DOHH2 (cell line): ENCODE results near the gene PROK2.

ENCODE experiments used
- H3F3A ChIP-seq: fragments of 200-600 bp; sonication (generic), shearing (Covaris generic); 2 replicates; pipeline ENCODE4 v1.6.0; 2016; ENCODE audit warnings: antibody characterized with exemption, mild to moderate bottlenecking; ENCODE audit not compliant: control insufficient read depth, insufficient read depth
- H3K27ac ChIP-seq: fragments of 200-600 bp; sonication (generic); 2 replicates; pipeline ENCODE4 v1.5.1; 2014; ENCODE audit warnings: low read depth, mild to moderate bottlenecking, low read length, moderate library complexity
- H3K27me3 ChIP-seq: fragments of 200-600 bp; sonication (generic); 2 replicates; pipeline ENCODE4 v1.6.1; 2014; ENCODE audit warnings: mild to moderate bottlenecking, low read length, mixed read lengths; ENCODE audit not compliant: control insufficient read depth
- H3K36me3 ChIP-seq: fragments of 200-600 bp; sonication (generic); 2 replicates; pipeline ENCODE4 v1.6.1; 2014; ENCODE audit warnings: mild to moderate bottlenecking, low read length, moderate library complexity, mixed read lengths; ENCODE audit not compliant: control insufficient read depth
- H3K4me1 ChIP-seq: fragments of 200-600 bp; sonication (generic); 2 replicates; pipeline ENCODE4 v1.6.1; 2014; ENCODE audit warnings: mild to moderate bottlenecking, low read length, mixed read lengths; ENCODE audit not compliant: control insufficient read depth
- H3K4me2 ChIP-seq: fragments of 200-600 bp; sonication (generic); 2 replicates; pipeline ENCODE4 v1.6.0; 2014; ENCODE audit warnings: mild to moderate bottlenecking, low read length, moderate library complexity
- H3K4me3 ChIP-seq: fragments of 200-600 bp; sonication (generic); 2 replicates; pipeline ENCODE4 v1.5.1; 2014; ENCODE audit warnings: mild to moderate bottlenecking, low read length, mixed read lengths
- H3K79me2 ChIP-seq: fragments of 200-600 bp; sonication (generic); 2 replicates; pipeline ENCODE4 v1.6.1; 2014; ENCODE audit warnings: mild to moderate bottlenecking, low read length, mixed read lengths; ENCODE audit not compliant: control insufficient read depth
- H3K9me2 ChIP-seq: fragments of 200-600 bp; sonication (generic); replicated peaks from 2 replicates; pipeline ENCODE4 v1.6.1; 2014; ENCODE audit warnings: mild to moderate bottlenecking, low read length, mixed read lengths; ENCODE audit not compliant: control insufficient read depth
- H3K9me3 ChIP-seq: fragments of 200-600 bp; sonication (generic); 2 replicates; pipeline ENCODE4 v1.6.1; 2014; ENCODE audit warnings: antibody characterized with exemption, low read length, mixed read lengths; ENCODE audit not compliant: control insufficient read depth, insufficient read depth
- H4K20me1 ChIP-seq: fragments of 200-600 bp; sonication (generic); 2 replicates; pipeline ENCODE4 v1.6.0; 2014; ENCODE audit warnings: low read depth, mild to moderate bottlenecking, antibody characterized with exemption, low read length, moderate library complexity; ENCODE audit not compliant: control insufficient read depth, insufficient read depth
- EZH2phosphoT487 ChIP-seq: fragments of 200-600 bp; sonication (generic); IDR thresholded peaks from 2 replicates; pipeline ENCODE4 v1.6.1; 2017; ENCODE audit warnings: borderline replicate concordance, mild to moderate bottlenecking, antibody characterized with exemption, low read length, moderate library complexity, mixed read lengths
- TF ChIP-seq, protein P1 (sequence below): fragments of 200-600 bp; sonication (generic); IDR thresholded peaks from one replicate; pipeline ENCODE4 v1.5.1; 2014; ENCODE audit warnings: antibody characterized with exemption, mild to moderate bottlenecking, low read depth, low read length; ENCODE audit not compliant: poor library complexity, severe bottlenecking

The PROK2 gene

DNA sequence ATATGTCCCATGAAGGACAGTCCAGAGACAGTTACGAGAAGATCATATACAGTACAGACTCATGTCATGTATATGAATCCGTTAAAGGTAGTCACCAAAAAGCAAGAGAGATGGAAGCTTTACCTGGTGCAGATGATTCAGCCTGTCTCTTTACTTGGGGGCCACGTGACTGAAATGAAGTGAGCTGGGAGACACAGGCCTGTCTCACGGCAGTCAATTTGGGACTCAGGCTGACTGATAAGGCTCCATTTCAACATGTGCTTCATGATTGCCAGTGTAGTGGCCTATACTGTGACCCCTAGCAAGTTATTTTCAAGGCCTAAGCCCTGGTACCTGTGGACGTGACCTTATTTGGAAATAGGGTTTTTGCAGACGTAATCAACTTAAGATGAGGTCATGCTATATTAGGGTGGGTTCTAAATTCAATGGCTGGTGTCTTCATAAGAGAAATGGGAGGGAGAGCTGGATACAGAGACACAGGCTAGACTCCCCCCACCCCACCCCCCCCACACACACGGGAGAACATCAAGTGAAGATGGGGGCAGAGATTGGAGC is 3.0 kb upstream of the PROK2 start:
- no peaks in the 10 kb centered on the region for H3K79me2 ChIP-seq
- TF ChIP-seq EZH2phosphoT487, result no peak
- TF ChIP-seq, protein P1, sequence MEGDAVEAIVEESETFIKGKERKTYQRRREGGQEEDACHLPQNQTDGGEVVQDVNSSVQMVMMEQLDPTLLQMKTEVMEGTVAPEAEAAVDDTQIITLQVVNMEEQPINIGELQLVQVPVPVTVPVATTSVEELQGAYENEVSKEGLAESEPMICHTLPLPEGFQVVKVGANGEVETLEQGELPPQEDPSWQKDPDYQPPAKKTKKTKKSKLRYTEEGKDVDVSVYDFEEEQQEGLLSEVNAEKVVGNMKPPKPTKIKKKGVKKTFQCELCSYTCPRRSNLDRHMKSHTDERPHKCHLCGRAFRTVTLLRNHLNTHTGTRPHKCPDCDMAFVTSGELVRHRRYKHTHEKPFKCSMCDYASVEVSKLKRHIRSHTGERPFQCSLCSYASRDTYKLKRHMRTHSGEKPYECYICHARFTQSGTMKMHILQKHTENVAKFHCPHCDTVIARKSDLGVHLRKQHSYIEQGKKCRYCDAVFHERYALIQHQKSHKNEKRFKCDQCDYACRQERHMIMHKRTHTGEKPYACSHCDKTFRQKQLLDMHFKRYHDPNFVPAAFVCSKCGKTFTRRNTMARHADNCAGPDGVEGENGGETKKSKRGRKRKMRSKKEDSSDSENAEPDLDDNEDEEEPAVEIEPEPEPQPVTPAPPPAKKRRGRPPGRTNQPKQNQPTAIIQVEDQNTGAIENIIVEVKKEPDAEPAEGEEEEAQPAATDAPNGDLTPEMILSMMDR, result no peak
- H3K9me3 ChIP-seq, result no peaks in the 10 kb centered on the region
- no peaks in the 10 kb centered on the region for H3K4me1 ChIP-seq
- no peak overlapping the region for H3K4me2 ChIP-seq
- no peaks in the 10 kb centered on the region for H3F3A ChIP-seq
- no peaks in the 10 kb centered on the region for H4K20me1 ChIP-seq
- no peaks in the 10 kb centered on the region for H3K9me2 ChIP-seq
- H3K27me3 ChIP-seq, result peaks cover 25% of the 10 kb centered on the region
- no peaks in the 10 kb centered on the region for H3K36me3 ChIP-seq
- H3K4me3 ChIP-seq, result no peak overlapping the region
- no peak overlapping the region for H3K27ac ChIP-seq

DNA sequence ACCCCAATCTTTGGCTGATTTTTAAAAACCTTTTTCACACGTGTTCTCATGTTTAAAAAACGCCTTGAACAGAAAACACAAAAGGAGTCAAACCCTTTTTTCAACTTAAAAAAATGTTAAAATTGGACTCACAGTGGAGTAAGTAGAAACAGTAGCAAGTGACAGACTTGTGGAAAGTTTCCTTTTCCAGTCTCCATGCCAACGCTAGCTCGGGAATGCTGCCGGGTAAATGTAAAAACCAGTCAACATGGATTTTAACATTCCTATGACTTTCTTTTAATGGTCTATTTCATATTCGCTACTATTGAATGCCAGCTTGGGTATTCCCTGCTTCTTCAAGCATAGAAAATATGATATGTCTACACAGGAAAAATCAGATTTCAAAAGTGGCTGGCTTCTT is 1.6 kb upstream of the PROK2 start:
- Histone ChIP-seq H3K9me2 (no peaks in the 10 kb centered on the region), H3K27ac (no peak overlapping the region), H3K4me2 (no peak overlapping the region), H3F3A (no peaks in the 10 kb centered on the region), H3K4me1 (no peaks in the 10 kb centered on the region), H3K4me3 (no peak overlapping the region), H3K9me3 (no peaks in the 10 kb centered on the region), H4K20me1 (no peaks in the 10 kb centered on the region), H3K36me3 (no peaks in the 10 kb centered on the region), H3K79me2 (no peaks in the 10 kb centered on the region), H3K27me3 (peaks cover 34% of the 10 kb centered on the region)
- TF ChIP-seq, protein P1, result no peak
- TF ChIP-seq EZH2phosphoT487, result no peak

DNA sequence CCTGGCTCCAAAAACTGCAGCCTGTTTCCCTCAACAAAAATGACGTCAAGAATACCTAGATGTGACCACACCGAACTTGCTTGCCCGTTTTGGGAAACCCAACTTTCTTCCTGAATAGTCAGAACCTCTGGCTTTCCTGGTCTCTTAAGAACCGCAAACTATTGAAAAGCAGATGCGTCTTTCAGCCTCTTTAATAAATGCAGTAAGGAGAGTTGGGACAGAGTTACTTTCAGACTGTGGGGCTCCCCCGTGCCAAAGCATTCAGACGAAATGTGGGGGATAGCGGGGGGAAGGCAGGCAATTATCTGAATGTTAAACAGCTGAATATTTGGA is 1.2 kb upstream of the PROK2 start:
- Histone ChIP-seq H3K4me3 (no peak overlapping the region), H3F3A (no peaks in the 10 kb centered on the region)

DNA sequence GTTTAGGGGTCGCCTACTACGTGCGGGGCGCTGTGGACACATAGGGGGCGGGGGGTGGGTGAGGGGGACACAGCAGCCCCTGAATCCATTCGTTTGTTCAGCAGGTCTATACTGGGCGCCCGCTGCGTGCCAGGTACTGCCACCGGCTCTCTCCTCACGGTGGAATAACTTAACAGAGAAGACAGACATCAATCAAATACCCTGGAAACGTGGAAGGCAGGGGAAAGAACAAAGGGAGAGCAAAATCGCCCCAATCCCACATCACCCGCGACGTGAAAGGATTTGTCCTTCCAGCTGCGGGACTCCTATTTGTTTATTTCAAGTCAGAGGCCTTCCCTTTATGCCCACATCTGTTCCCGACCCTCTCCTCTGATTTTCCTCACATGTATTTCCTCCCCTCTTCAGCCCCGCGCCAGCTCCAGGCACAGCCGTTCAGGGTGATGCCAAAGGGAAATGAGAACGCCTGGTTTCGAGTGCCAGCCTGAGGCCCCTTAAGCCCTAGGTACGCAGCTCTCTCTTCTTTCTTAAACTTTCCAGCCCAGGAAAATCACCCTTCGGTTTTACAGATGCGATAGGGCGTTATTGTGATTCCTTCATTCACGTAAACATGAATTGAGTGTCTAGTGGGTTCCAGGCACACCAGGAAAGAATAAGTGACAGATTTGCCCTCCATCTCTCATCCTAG is 726 bp upstream of the PROK2 start:
- Histone ChIP-seq H3K4me2 (no peak overlapping the region), H3F3A (no peaks in the 10 kb centered on the region), H3K9me2 (no peaks in the 10 kb centered on the region), H3K27me3 (peaks cover 35% of the 10 kb centered on the region), H3K4me3 (no peak overlapping the region), H3K9me3 (no peaks in the 10 kb centered on the region), H3K27ac (no peak overlapping the region), H3K36me3 (no peaks in the 10 kb centered on the region), H3K4me1 (no peaks in the 10 kb centered on the region), H3K79me2 (no peaks in the 10 kb centered on the region), H4K20me1 (no peaks in the 10 kb centered on the region)
- no peak for TF ChIP-seq EZH2phosphoT487

More for the DNA sequence above, 1.2 kb upstream of the PROK2 start:
- H3K27me3 ChIP-seq, result peaks cover 34% of the 10 kb centered on the region
- H3K36me3 ChIP-seq, result no peaks in the 10 kb centered on the region
- H3K4me2 ChIP-seq, result no peak overlapping the region
- no peaks in the 10 kb centered on the region for H3K4me1 ChIP-seq
- H4K20me1 ChIP-seq, result no peaks in the 10 kb centered on the region
- H3K79me2 ChIP-seq, result no peaks in the 10 kb centered on the region
- no peaks in the 10 kb centered on the region for H3K9me3 ChIP-seq
- no peak for TF ChIP-seq EZH2phosphoT487
- no peak overlapping the region for H3K27ac ChIP-seq
- no peaks in the 10 kb centered on the region for H3K9me2 ChIP-seq
